Parathyroid adenoma (tissue), 2 donors: ENCODE results near the gene MLLT6.

ENCODE experiments used
- H2AFZ ChIP-seq: fragments of 300-600 bp; sonication (generic); one replicate; pipeline ENCODE4 v1.7.0; 2017; ENCODE audit warnings: antibody characterized with exemption, mild to moderate bottlenecking
- H3K27ac ChIP-seq: fragments of 300-600 bp; sonication (generic); one replicate; pipeline ENCODE4 v1.7.0; 2017
- H3K27me3 ChIP-seq: fragments of 300-600 bp; sonication (generic); one replicate; pipeline ENCODE4 v1.7.0; 2017; ENCODE audit warnings: low read length; ENCODE audit not compliant: control insufficient read depth, insufficient read depth
- H3K36me3 ChIP-seq: fragments of 300-600 bp; sonication (generic); one replicate; pipeline ENCODE4 v1.7.0; 2017; ENCODE audit warnings: low read length; ENCODE audit not compliant: control insufficient read depth, insufficient read depth
- H3K4me1 ChIP-seq: fragments of 300-600 bp; sonication (generic); one replicate; pipeline ENCODE4 v1.7.0; 2017; ENCODE audit warnings: control low read depth
- H3K4me2 ChIP-seq: fragments of 300-600 bp; sonication (generic); one replicate; pipeline ENCODE4 v1.7.0; 2017; ENCODE audit warnings: low read length
- H3K4me3 ChIP-seq: fragments of 300-600 bp; sonication (generic); one replicate; pipeline ENCODE4 v1.7.0; 2017; ENCODE audit warnings: low read depth, low read length
- H3K79me2 ChIP-seq: fragments of 300-600 bp; sonication (generic); one replicate; pipeline ENCODE4 v1.7.0; 2017; ENCODE audit warnings: control low read depth
- H3K9ac ChIP-seq: fragments of 300-600 bp; sonication (generic); one replicate; pipeline ENCODE4 v1.7.0; 2017; ENCODE audit warnings: mild to moderate bottlenecking
- H3K9me3 ChIP-seq: fragments of 300-600 bp; sonication (generic); one replicate; pipeline ENCODE4 v1.7.0; 2017; ENCODE audit warnings: low read length; ENCODE audit not compliant: control insufficient read depth
- TF ChIP-seq, protein P1 (sequence below): fragments of 300-600 bp; sonication (generic); IDR thresholded peaks from one replicate; pipeline ENCODE4 v1.7.0; 2017; ENCODE audit warnings: antibody characterized with exemption, mild to moderate bottlenecking
- donor health status: primary hyperparathyroidism.

MLLT6 gene

DNA sequence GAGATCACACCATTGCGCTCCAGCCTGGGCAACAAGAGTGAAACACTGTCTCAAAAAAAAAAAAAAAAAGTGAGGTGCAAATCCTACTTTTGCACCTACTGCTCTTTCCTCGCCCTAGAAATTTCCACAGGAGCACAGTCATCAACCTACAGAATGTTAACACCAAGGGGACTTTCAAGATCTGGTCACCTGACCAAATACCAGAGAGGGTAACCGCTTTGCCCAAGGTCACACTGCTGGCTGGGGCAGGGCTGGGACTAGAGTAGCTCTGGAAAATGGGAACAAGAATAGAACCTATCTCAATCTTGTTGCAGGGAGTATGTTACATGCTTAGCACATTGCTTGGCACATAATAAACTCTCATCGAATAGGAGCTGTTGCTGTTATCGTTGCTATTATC, 6.3 kb upstream of the MLLT6 start:
- Histone ChIP-seq H3K79me2 (no peaks in the 10 kb centered on the region), H3K4me1 (peaks cover 33% of the 10 kb centered on the region), H3K9ac (no peak overlapping the region), H3K36me3 (no peaks in the 10 kb centered on the region), H3K27me3 (no peaks in the 10 kb centered on the region), H3K9me3 (no peaks in the 10 kb centered on the region), H3K4me3 (no peak overlapping the region), H2AFZ (no peak overlapping the region), H3K27ac (no peak overlapping the region), H3K4me2 (no peak overlapping the region)
- TF ChIP-seq, protein P1, sequence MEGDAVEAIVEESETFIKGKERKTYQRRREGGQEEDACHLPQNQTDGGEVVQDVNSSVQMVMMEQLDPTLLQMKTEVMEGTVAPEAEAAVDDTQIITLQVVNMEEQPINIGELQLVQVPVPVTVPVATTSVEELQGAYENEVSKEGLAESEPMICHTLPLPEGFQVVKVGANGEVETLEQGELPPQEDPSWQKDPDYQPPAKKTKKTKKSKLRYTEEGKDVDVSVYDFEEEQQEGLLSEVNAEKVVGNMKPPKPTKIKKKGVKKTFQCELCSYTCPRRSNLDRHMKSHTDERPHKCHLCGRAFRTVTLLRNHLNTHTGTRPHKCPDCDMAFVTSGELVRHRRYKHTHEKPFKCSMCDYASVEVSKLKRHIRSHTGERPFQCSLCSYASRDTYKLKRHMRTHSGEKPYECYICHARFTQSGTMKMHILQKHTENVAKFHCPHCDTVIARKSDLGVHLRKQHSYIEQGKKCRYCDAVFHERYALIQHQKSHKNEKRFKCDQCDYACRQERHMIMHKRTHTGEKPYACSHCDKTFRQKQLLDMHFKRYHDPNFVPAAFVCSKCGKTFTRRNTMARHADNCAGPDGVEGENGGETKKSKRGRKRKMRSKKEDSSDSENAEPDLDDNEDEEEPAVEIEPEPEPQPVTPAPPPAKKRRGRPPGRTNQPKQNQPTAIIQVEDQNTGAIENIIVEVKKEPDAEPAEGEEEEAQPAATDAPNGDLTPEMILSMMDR, result no peak

DNA sequence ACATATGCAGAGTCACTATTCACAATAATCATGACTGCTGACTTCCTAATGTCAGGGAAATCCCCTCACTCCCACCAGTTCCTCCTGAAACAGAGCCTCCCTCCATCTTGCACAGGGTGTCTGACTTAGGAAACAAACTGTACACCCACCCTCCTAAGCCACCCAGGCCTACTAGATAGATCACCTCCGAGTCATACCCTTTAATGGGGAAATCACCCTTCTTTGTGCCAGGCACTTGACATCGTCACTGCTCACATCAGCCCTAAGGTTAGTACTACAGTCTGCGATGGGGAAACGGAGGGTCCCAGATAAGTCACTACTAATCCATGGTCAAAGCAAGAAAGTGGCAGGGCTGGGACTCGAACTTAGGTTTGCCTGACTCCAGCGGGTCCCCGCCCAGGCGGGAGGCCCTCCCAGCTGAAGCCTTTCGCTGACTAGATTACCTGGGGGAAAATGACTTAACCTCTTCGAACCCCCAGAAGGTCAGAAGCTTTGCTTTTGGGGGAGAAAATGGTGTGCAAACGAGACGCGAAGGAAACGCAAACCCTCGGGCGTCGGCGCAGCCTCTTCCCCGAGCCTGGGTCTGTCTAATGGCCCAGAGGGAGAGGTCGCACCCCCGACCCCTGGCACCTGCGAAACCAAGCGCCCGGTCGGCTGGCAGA, 3.4 kb upstream of the MLLT6 start:
- TF ChIP-seq, protein P1, result no peak
- H3K79me2 ChIP-seq, result no peaks in the 10 kb centered on the region
- peak overlapping the region; percentile 82 for H2AFZ ChIP-seq
- peaks cover 27% of the 10 kb centered on the region for H3K4me1 ChIP-seq
- peak overlapping the region; percentile 84 for H3K4me3 ChIP-seq
- H3K9me3 ChIP-seq, result no peaks in the 10 kb centered on the region
- no peaks in the 10 kb centered on the region for H3K27me3 ChIP-seq
- peak overlapping the region; percentile 90 for H3K4me2 ChIP-seq
- peak overlapping the region; percentile 95 for H3K27ac ChIP-seq
- H3K9ac ChIP-seq, result peak overlapping the region; percentile 2
- H3K36me3 ChIP-seq, result no peaks in the 10 kb centered on the region

DNA sequence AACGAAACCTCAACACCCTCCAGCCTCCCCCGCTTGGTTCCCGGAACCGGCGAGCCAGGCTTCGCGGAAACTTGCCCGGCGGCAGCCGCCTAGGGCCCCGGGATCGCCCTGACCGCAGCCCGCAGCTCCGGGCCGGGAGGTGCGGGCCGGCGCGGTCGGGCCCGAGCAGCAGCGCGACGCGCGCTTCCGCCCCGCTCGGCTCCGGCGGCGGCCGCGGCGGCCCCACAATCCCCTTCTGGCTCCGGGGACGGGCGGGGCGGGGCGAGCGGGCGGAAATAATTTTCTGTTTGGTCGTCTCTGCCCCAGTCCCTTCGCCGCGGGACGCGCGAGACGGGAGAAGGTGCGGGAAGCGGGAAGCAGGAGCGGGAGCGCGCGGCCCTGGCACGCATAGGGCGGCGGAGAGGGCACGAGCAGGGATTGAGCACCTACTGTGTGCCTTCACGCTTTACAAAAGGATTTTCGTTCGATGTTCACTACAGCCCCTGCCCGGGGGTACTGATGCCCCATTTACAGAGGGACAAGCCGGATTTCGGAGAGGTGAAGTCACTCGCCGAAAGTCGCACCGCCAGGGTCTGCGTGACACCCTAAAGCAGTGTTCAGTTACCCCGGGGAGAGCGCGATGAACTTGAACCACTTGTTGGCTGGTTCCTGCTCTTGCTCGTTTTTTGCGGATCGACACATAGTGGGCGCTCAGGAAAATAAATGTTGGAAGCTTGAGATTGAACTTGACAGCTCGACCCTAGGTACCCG, 2.7 kb upstream of the MLLT6 start:
- H2AFZ ChIP-seq, result peak overlapping the region; percentile 89
- H3K36me3 ChIP-seq, result no peaks in the 10 kb centered on the region
- peak overlapping the region; percentile 84 for H3K4me3 ChIP-seq
- peaks cover 24% of the 10 kb centered on the region for H3K4me1 ChIP-seq
- H3K27ac ChIP-seq, result peak overlapping the region; percentile 95
- TF ChIP-seq, protein P1, result no peak
- no peaks in the 10 kb centered on the region for H3K79me2 ChIP-seq
- H3K27me3 ChIP-seq, result no peaks in the 10 kb centered on the region
- H3K9ac ChIP-seq, result peak overlapping the region; percentile 2
- H3K9me3 ChIP-seq, result no peaks in the 10 kb centered on the region
- peak overlapping the region; percentile 94 for H3K4me2 ChIP-seq

DNA sequence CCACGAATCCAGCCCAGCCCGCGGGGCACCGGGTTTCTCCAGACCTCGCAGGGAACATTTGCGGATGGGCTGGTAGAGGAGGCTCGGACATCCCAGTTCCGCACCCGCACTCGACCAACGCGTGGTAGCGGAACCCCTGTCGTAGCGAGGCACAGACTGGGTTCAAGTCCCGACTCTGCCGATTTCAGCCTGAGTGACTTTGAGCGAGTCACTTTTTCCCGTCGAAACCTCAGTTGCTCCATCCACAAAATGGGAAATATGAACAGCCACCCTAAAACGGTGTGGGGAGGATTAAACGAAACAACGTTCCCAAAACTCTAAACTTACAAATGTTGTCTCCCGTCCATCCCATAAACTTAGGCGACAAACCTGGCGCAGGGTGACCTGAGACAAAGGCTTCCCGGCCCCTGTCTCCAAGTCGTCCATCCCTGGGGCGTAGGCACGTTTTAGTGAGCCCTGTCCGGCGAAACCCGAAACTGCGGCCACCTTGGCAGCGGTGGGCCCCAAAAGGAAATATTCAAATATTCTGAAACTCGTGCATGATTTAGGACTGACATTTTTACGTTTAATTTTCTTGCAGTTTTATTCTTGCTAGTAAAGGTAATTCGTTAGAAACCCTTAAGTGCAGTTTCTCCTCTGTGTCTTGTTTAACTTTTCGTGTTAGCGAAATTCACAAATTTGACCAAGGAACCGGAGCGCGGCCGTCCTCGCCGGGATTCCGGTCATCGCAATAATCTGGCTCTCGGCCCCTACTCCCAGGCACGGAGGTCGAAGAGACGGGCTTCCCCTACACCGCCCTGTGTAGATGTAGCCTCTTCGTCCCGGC, 1.9 kb upstream of the MLLT6 start:
- Histone ChIP-seq H3K79me2 (no peaks in the 10 kb centered on the region), H3K4me3 (peak overlapping the region; percentile 84), H3K36me3 (no peaks in the 10 kb centered on the region), H3K27ac (peak overlapping the region; percentile 95), H3K4me1 (peaks cover 23% of the 10 kb centered on the region), H2AFZ (peak overlapping the region; percentile 89), H3K9me3 (no peaks in the 10 kb centered on the region), H3K4me2 (peak overlapping the region; percentile 94), H3K27me3 (no peaks in the 10 kb centered on the region), H3K9ac (no peak overlapping the region)
- TF ChIP-seq, protein P1, result no peak
